ENCODE results near the gene PSMB10.

The PSMB10 gene

DNA sequence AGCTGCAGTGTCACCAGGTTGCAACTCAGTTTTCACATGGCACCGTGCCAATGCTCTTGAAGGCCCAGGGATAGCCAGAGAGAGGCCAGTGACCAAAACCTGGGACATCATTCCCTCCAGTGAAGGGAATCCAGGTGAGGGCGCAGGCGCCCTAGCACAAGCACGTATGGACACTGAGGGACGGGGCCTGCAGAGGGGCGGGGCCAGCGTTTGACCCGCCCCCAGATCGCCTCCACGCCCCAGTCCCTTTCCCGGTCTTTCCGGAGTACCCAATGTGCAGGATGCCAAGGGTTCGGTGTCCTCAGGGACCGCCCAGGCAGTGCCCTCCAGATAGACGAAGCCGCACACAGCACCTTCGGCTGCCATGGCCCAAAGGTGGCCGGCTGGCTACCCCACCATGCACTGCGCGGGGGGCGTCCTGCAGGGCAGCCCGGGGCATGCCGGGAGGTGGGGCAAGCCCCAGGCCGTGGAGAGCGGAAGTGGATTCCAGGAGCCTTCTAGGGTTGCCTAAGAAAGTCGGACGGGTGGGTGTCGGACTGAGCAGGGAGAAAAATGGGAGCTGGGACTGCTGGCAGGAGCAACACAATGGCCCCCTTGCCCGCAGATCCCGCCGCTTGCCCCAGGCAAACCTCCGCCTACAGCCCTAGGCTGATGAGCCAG lies 27.1 kb upstream of the PSMB10 start:
- no peak overlapping the region for H3K4me3 ChIP-seq (ENCODE audit: low read depth, low read length)
- TF ChIP-seq, protein P1, sequence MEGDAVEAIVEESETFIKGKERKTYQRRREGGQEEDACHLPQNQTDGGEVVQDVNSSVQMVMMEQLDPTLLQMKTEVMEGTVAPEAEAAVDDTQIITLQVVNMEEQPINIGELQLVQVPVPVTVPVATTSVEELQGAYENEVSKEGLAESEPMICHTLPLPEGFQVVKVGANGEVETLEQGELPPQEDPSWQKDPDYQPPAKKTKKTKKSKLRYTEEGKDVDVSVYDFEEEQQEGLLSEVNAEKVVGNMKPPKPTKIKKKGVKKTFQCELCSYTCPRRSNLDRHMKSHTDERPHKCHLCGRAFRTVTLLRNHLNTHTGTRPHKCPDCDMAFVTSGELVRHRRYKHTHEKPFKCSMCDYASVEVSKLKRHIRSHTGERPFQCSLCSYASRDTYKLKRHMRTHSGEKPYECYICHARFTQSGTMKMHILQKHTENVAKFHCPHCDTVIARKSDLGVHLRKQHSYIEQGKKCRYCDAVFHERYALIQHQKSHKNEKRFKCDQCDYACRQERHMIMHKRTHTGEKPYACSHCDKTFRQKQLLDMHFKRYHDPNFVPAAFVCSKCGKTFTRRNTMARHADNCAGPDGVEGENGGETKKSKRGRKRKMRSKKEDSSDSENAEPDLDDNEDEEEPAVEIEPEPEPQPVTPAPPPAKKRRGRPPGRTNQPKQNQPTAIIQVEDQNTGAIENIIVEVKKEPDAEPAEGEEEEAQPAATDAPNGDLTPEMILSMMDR (IDR thresholded peaks at IDR 0.05; ENCODE audit: low read depth, low read length) = no peak
- TF ChIP-seq POLR2A (IDR thresholded peaks at IDR 0.05; ENCODE audit: extremely low read depth, insufficient read length) = no peak
- TF ChIP-seq MYC (IDR thresholded peaks at IDR 0.05; ENCODE audit: low read depth, low read length) = no peak
- TF ChIP-seq, protein P2, sequence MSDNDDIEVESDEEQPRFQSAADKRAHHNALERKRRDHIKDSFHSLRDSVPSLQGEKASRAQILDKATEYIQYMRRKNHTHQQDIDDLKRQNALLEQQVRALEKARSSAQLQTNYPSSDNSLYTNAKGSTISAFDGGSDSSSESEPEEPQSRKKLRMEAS (IDR thresholded peaks at IDR 0.05; ENCODE audit: low read depth, low read length) = no peak
- DNase-seq (ENCODE audit: low read depth) = no peak

DNA sequence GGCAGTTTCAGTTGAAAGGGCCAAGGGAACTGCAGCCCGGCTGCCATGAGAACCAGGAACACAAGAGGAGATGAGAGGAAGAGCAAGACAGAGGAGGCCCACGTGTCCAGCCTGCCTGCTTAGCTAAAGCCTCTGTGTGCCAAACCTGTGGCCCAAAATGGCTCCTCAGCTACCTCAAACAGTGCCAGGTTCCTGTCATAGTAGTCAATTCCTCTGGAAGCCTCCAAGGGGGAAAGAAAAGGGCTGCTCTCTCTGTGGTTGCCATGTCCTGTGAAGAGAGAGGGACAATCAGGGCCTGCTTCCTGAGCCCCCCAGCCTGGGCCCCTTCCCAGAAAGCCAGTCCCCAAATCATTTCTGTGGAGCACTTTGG lies 26.6 kb upstream of the PSMB10 start:
- TF ChIP-seq POLR2A (IDR thresholded peaks at IDR 0.05; ENCODE audit: extremely low read depth, insufficient read length) = no peak
- TF ChIP-seq, protein P1 (IDR thresholded peaks at IDR 0.05; ENCODE audit: low read depth, low read length) = no peak
- no peak for TF ChIP-seq MYC (IDR thresholded peaks at IDR 0.05; ENCODE audit: low read depth, low read length)
- TF ChIP-seq, protein P2 (IDR thresholded peaks at IDR 0.05; ENCODE audit: low read depth, low read length) = no peak
- DNase-seq (ENCODE audit: low read depth) = no peak
- no peak overlapping the region for H3K4me3 ChIP-seq (ENCODE audit: low read depth, low read length)

DNA sequence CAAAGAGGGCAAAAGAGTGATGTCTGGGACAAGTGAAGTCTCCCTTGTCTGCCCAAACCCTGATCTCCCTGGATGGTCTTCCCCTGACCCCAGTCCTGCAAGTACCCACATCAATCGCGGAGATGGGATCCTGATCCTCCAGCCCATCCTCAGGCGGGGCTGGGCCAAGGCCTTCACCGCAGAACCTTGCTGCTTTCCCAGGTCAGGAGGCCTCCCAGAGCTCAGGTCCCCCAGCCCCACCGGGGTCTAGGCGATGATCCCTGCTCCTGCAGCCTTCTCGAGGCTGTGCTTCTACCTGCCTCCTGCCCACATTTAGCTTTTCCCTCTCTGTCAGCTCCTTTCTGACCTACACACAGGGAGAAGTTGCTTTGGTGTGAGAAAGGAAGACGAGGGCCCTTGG lies 25.5 kb upstream of the PSMB10 start:
- no peak overlapping the region for H3K4me3 ChIP-seq (ENCODE audit: low read depth, low read length)
- TF ChIP-seq, protein P2 (IDR thresholded peaks at IDR 0.05; ENCODE audit: low read depth, low read length) = no peak
- TF ChIP-seq MYC (IDR thresholded peaks at IDR 0.05; ENCODE audit: low read depth, low read length) (no peak), POLR2A (IDR thresholded peaks at IDR 0.05; ENCODE audit: extremely low read depth, insufficient read length) (no peak)
- TF ChIP-seq, protein P1 (IDR thresholded peaks at IDR 0.05; ENCODE audit: low read depth, low read length) = no peak
- no peak for DNase-seq (ENCODE audit: low read depth)

DNA sequence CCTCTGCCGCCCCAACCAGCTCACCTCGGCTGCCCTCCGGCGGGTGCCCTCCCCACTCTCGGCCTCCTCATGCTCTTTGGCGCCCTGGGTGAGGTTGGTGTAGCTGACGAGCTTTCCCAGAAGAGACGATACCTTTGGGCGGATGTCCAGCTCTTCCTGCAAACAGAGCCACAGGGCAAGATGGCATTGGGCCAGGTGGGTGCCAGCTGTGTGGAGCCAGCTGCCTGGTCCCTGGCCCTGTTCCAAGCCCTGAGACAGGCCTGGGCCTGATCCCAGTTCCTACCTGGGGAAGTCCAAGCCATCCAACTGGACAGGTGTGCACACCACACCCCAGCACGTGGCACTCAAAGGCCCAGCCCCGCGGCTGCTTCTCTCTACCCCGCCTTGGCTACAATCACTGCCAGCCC lies 24.9 kb upstream of the PSMB10 start:
- no peak for DNase-seq (ENCODE audit: low read depth)
- H3K4me3 ChIP-seq (ENCODE audit: low read depth, low read length) = no peak overlapping the region
- TF ChIP-seq MYC (IDR thresholded peaks at IDR 0.05; ENCODE audit: low read depth, low read length) (no peak), POLR2A (IDR thresholded peaks at IDR 0.05; ENCODE audit: extremely low read depth, insufficient read length) (no peak)
- TF ChIP-seq, protein P2 (IDR thresholded peaks at IDR 0.05; ENCODE audit: low read depth, low read length) = no peak
- TF ChIP-seq, protein P1 (IDR thresholded peaks at IDR 0.05; ENCODE audit: low read depth, low read length) = no peak

DNA sequence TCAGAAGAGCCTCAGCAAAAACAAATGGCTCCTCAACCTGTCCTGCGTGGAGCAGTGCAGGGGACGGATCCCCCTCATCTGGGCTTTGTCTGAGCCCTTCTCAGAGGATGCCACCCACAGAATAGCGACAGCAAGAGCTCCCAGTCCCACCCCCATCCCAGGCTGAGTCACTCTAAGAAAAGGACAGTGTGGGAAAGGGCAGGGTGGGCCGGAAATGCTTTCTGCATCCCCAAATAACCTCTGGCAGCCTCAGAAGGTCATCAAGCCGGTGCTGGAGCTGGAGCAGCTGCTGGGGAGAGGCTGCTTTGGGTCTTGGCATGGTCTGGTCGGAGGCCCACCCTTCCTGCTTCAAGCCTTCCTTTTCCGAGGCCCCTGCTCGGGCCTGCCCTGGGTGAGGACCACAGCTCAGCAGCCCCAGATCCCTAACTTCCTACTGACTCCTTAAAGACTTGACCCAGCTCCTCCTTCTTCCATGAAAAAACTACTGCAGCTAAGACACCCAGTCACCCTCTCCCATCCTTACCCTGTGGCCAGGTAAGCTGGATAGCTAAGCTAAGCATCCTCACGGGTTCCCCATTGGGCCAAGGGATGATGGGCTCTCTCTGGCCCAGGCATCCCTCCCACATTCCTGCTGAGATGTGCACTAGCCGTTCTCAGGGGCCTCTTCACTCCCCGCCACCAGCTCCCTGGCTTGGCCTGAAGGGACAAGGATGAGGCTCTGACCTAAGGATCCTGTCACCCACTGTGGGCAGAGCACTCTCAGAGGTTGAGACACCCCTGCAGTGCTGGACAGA lies 23.1 kb upstream of the PSMB10 start:
- TF ChIP-seq MYC (IDR thresholded peaks at IDR 0.05; ENCODE audit: low read depth, low read length) = no peak
- TF ChIP-seq, protein P1 (IDR thresholded peaks at IDR 0.05; ENCODE audit: low read depth, low read length) = no peak
- TF ChIP-seq, protein P2 (IDR thresholded peaks at IDR 0.05; ENCODE audit: low read depth, low read length) = no peak
- TF ChIP-seq POLR2A (IDR thresholded peaks at IDR 0.05; ENCODE audit: extremely low read depth, insufficient read length) = no peak
- no peak for DNase-seq (ENCODE audit: low read depth)
- H3K4me3 ChIP-seq (ENCODE audit: low read depth, low read length) = no peak overlapping the region

Measured in NB4 (cell line).